22Rv1 (cell line): ENCODE results near the gene LRBA.

ENCODE experiments used
- ZFX ChIP-seq: fragments of 450-650 bp; IDR thresholded peaks from 2 replicates; pipeline ENCODE4 v1.6.1; 2017; ENCODE audit warnings: antibody characterized with exemption, borderline replicate concordance
- TF ChIP-seq, protein P1 (sequence below): fragments of 450-650 bp; IDR thresholded peaks from 2 replicates; pipeline ENCODE4 v1.5.1; 2017; ENCODE audit warnings: mild to moderate bottlenecking

- TF ChIP-seq, protein P1, sequence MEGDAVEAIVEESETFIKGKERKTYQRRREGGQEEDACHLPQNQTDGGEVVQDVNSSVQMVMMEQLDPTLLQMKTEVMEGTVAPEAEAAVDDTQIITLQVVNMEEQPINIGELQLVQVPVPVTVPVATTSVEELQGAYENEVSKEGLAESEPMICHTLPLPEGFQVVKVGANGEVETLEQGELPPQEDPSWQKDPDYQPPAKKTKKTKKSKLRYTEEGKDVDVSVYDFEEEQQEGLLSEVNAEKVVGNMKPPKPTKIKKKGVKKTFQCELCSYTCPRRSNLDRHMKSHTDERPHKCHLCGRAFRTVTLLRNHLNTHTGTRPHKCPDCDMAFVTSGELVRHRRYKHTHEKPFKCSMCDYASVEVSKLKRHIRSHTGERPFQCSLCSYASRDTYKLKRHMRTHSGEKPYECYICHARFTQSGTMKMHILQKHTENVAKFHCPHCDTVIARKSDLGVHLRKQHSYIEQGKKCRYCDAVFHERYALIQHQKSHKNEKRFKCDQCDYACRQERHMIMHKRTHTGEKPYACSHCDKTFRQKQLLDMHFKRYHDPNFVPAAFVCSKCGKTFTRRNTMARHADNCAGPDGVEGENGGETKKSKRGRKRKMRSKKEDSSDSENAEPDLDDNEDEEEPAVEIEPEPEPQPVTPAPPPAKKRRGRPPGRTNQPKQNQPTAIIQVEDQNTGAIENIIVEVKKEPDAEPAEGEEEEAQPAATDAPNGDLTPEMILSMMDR = no peak
- no peak for TF ChIP-seq ZFX
Measured at GRCh38 chr4:150259861-150260567, 755.1 kb downstream of the LRBA start.
